ENCODE measurements around the gene MZT2A.
"Not testable (repeated sequence)": the region's sequence is repeated elsewhere in the genome, so short reads cannot be mapped to it uniquely, and the experiment has no call there.

The MZT2A gene

GRCh38 chr2:131490616-131491468 is 1.4 kb downstream of the MZT2A start:
- peak; percentile 32 to 37 for DNase-seq

- no peak for DNase-seq
These were observed 3.6 kb downstream of the MZT2A start for GRCh38 chr2:131488306-131489205.

DNA sequence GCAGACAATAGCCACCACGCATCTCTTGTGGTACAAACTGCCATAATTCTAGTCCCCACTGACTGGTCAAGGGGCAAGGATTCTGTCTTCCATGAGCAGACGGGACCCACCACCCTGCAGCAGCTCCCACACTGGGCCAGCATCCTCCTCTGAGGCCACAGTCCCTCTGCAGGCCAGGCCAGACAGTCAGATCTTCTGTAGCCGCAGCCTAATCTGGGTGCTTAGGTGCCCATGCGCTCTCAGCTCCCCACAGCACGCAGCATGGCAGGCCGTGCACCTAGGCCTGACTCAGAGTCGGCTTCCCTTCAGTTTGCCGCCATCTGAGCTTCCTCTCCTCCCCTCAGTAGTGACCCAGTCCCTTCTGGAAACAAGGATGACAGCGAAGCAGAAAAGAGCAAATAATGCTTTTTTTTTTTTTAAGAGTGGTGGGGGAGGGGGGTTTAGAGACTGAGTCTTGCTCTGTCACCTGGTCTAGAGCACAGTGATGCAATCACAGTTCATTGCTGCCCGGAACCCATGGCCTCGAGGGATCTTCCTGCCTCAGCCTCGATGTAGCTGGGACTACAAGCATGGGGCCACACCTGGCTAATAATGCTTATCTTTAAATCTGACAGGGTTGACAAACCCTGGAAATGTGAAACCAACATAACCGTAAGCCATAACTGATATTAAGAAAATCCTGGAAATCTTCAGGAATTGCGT is 5.8 kb downstream of the MZT2A start:
- DNase-seq: not testable (repeated sequence)

DNA sequence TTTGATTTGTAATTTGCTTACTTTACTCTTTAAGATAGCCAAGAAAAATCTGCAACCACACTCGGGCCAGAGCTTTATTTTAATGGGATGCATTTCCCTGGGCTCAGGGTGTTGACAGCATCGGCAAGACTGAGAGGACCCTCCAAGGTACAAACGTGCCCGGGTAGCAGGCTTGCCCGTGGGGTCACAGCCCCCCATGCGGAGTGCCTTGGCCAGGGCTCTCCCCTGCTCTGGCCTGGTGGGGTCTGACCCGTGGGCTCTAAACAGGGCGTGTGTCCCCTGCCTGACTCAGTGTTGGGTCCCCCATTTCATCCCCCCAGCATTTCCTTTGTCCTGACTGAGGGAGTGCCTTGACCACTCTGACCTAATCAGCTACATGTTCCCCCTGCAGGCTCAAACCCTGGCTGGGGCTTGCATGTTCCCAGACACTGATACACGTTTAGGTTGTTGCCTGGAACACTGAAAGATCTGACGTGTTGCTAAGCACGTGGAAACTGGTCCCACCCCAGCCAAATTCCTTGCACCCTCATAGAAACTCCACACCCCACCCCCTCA is 7.2 kb downstream of the MZT2A start:
- DNase-seq: not testable (repeated sequence)

GRCh38 chr2:131483981-131484820 is 8.0 kb downstream of the MZT2A start:
- DNase-seq: not testable (repeated sequence)

DNA sequence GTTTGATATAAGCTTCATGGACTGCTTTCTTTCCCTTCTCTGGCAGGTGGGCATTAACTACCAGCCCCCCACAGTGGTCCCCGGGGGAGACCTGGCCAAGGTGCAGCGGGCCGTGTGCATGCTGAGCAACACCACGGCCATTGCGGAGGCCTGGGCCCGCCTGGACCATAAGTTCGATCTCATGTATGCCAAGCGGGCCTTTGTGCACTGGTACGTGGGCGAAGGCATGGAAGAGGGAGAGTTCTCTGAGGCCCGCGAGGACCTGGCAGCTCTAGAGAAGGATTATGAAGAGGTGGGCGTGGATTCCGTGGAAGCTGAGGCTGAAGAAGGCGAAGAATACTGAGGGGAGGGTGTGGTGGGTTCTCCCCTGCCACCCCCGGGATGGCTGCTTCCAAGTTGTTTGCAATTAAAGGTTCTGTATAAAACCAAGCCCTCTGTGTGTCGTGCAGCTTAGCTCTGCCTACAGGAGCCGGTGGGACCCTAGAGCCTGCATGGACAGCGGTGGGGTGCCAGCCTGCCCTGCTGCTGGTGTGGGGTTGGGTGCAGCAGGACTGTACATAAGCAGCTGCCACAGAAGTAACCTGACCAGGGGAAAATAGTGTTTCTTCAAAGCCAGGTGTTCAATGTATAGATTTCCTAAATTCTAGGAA is 9.6 kb downstream of the MZT2A start:
- not testable (repeated sequence) for DNase-seq

DNA sequence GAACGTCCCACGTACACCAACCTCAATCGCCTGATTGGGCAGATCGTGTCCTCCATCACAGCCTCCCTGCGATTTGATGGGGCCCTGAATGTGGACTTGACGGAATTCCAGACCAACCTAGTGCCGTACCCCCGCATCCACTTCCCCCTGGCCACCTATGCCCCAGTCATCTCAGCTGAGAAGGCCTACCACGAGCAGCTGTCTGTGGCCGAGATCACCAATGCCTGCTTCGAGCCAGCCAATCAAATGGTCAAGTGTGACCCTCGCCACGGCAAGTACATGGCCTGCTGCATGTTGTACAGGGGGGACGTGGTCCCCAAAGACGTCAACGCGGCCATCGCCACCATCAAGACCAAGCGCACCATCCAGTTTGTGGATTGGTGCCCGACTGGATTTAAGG is 11.8 kb downstream of the MZT2A start:
- not testable (repeated sequence) for DNase-seq

GRCh38 chr2:131478850-131479461 is 13.2 kb downstream of the MZT2A start:
- DNase-seq: not testable (repeated sequence)

DNA sequence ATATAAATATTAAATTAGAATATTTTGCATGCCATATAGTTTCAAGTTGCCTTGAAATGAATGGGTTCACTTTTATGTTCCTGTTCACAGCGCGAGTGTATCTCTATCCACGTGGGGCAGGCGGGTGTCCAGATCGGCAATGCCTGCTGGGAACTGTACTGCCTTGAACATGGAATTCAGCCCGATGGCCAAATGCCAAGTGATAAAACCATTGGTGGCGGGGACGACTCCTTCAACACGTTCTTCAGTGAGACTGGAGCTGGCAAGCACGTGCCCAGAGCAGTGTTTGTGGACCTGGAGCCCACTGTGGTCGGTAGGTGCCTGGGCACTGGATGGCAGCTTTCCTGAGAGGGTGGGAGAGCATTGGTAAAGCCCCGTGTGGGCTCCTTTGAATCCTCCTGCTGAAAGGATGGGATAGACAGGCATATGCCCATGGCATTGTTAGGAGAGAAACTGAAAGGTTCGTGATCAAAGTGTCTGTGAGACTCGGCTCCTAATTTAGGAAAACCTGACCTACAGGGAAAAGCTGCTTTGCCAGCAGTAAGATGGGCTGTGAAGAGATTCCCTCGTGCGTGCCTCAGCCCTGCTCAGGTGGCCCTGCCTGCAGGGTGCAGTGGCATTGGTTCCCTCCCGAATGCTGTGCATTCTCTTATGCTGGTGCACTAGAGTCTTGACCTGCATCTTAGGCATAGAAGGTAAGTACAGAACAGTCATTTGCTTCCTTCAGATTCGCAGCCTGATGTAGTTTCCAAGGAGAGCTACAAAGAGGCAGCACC is 13.9 kb downstream of the MZT2A start:
- not testable (repeated sequence) for DNase-seq

- not testable (repeated sequence) for DNase-seq
These were observed 15.0 kb downstream of the MZT2A start for GRCh38 chr2:131477227-131477626.

DNA sequence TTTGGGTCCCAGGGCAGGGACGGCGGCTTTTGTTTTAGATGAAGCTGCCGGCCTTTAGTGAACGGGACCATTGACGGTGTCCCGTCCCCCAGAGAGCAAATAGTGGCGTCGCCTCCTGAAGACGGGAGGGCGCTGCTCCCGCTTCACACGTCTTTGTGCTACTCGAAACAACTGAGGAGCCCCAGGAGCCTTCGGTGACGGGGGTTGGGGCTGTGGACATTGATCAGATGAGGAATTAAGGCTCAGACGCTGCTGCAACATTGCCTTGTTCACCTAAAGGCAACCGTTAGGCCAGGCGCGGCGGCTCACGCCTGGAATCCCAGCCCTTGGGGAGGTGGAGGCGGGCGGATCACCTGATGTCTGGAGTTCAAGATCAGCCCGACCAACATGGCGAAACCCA is 15.8 kb downstream of the MZT2A start:
- not testable (repeated sequence) for DNase-seq

DNA sequence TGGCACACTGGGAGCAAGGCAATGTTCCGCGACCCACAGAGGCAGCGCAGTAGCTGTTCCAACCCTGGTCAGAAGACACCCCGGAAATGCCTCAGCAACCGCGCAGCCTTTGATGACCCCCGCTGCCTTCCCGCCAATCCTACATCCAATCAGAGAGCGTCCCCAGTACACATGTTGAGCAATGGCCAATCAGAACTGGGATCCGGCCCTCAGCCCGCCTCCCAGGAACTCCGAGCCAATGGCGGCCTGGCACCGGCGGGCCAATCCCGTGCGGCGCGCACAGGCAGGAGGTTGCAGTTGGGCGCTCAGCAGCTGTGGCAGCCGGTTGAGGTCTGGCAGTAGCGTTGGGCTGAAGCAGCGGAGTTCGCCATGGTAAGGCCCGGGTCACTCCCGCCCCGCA is 16.4 kb downstream of the MZT2A start, which contains the start of gene TUBA3D:
TUBA3D (plus strand) TSS at position 289 of the 400 bp plus-strand sequence; CDS start at position 370, 81 bp downstream.
- no peak for DNase-seq

- not testable (repeated sequence) for DNase-seq
These were observed 18.9 kb downstream of the MZT2A start for GRCh38 chr2:131473266-131473665.

DNA sequence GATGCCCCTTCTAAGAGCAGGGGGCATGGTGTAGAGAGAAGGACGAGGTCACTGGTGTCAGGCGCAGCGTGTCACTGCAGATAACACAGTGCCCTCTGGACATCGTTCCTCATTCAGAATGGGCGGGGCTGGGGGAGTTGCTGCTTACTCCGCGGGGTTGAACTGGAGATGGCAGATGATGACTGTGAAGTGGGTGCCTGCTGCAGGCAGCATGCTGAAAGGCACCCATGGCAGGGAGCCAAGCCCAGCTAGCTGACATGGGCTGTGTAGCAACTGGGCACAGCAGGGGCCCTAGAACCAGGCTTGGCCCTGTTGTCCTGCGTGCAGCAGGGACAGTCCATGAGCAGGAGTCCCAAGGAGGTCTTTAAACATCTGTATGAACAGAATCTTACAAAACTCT is 20.6 kb downstream of the MZT2A start:
- not testable (repeated sequence) for DNase-seq

GRCh38 chr2:131470944-131471343 is 21.3 kb downstream of the MZT2A start:
- not testable (repeated sequence) for DNase-seq

- DNase-seq: not testable (repeated sequence)
These were observed 24.5 kb downstream of the MZT2A start for GRCh38 chr2:131467722-131468121.

- not testable (repeated sequence) for DNase-seq
These were observed 37.3 kb downstream of the MZT2A start for GRCh38 chr2:131454914-131455313.

- not testable (repeated sequence) for DNase-seq
These were observed 40.8 kb downstream of the MZT2A start for GRCh38 chr2:131451265-131451949.

DNA sequence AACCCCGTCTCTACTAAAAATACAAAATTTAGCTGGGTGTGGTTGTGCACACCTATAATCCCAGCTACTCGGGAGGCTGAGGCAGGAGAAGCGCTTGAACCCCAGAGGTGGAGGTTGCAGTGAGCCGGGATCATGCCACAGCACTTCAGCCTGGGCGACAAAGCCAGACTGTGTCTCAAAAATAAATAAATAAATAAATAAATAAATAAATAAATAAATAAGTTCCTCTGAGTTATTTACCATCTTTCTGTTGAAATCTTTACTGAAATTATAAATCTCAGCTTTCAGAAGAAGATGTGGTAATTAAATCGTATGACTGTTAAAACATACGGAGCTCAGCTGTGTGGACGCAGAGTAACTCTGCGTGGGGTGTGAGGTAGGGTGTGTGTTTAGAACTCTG is 44.2 kb downstream of the MZT2A start:
- not testable (repeated sequence) for DNase-seq
